ENCODE data around the gene MEX3A. TPM values are rescaled to one million over a fixed set of nuclear protein-coding genes. Genes with fewer than 3 reads are reported as not detected.

The MEX3A gene
- total RNA-seq, 1 experiment from 2014 or later, result 68.0 TPM

DNA sequence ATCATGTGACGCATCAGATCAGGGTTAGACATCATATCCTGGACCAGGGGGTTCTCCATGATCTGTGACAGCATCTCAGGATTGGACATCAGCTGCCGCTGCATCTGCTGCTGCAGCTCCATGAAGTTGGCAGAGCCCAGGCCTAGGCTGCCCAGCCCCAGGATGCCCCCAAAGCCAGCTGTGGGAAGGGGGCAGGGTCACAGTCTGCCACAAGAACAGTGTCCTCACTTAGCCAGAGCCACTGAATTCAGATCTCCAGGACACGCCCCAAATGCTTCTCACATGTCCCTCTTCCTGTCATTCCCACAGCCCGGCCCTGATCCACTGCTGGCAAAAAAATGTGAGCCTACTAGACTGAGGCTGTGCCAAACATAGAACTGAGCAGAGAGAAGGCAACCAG lies 31.9 kb downstream of the MEX3A start:
- Histone ChIP-seq H3K79me1 (ENCODE audit: insufficient read depth, low read depth, low read length, poor library complexity, severe bottlenecking) (peaks cover 4% of the 10 kb centered on the region), H2BK5ac (ENCODE audit: insufficient read length, low read length) (no peak overlapping the region), H4K20me1 (ENCODE audit: control insufficient read depth, insufficient read depth, insufficient read length) (no peaks in the 10 kb centered on the region), H2BK12ac (ENCODE audit: insufficient read length, low read depth, low read length) (no peak overlapping the region), H3K56ac (ENCODE audit: insufficient read length, low read depth, low read length) (no peak overlapping the region), H2BK15ac (ENCODE audit: low read depth, low read length) (no peak overlapping the region), H2AFZ (ENCODE audit: low read length) (no peak overlapping the region), H3K27ac (ENCODE audit: insufficient read length, low read depth, low read length) (no peak overlapping the region), H3K14ac (ENCODE audit: insufficient read depth, low read length) (no peak overlapping the region), H3K23ac (ENCODE audit: insufficient read length, low read depth, low read length) (no peak overlapping the region), H3K9me3 (ENCODE audit: control insufficient read depth, low read depth, low read length) (no peaks in the 10 kb centered on the region), H3K79me2 (ENCODE audit: insufficient read depth, low read length) (no peaks in the 10 kb centered on the region; the same call in 1 of the 2 replicates), H2AK5ac (ENCODE audit: insufficient read length, low read length) (no peak overlapping the region), H3K23me2 (ENCODE audit: insufficient read length, low read depth, low read length, poor library complexity, severe bottlenecking) (peaks cover 9% of the 10 kb centered on the region), H3K4me2 (ENCODE audit: insufficient read depth, insufficient read length, low read length) (no peak overlapping the region), H4K91ac (ENCODE audit: insufficient read length, low read depth, low read length) (no peak overlapping the region), H3K27me3 (ENCODE audit: insufficient read depth, low read length) (no peaks in the 10 kb centered on the region), H2BK20ac (ENCODE audit: low read depth, low read length, poor library complexity, severe bottlenecking) (no peak overlapping the region), H3K4me1 (ENCODE audit: insufficient read depth, low read length) (no peaks in the 10 kb centered on the region), H4K8ac (replicated peaks; ENCODE audit: insufficient read length, low read depth, low read length) (no peak overlapping the region), H3T11ph (ENCODE audit: low read length) (no peak overlapping the region), H3K9ac (ENCODE audit: extremely low read depth, insufficient read length, low read length) (no peak overlapping the region), H4K5ac (ENCODE audit: insufficient read length, low read depth, low read length) (no peak overlapping the region), H2BK120ac (ENCODE audit: low read depth, low read length, poor library complexity, severe bottlenecking) (no peak overlapping the region), H3K18ac (ENCODE audit: insufficient read length, low read depth, low read length) (no peak overlapping the region), H3K4ac (ENCODE audit: low read depth, low read length) (no peak overlapping the region)
- Mint-ChIP-seq H3K9me3 (no peaks in the 10 kb centered on the region), H3K36me3 (ENCODE audit: insufficient read depth in 1 of 3, low read depth in 3 of 3) (peaks cover 10 to 42% (median 41%) of the 10 kb centered on the region in 3 experiments), H3K4me3 (no peak overlapping the region), H3K27me3 (ENCODE audit: low read depth) (no peaks in the 10 kb centered on the region), H3K4me1 (peaks cover 13 to 15% of the 10 kb centered on the region in 2 experiments), H3K27ac (no peak overlapping the region)
- WGBS (ENCODE audit: extremely low coverage, insufficient read length, low lambda C conversion rate), result no CpG with 5 or more reads among the region's 4 CpGs
- DNase-seq, result no peak
- TF ChIP-seq, protein P1, sequence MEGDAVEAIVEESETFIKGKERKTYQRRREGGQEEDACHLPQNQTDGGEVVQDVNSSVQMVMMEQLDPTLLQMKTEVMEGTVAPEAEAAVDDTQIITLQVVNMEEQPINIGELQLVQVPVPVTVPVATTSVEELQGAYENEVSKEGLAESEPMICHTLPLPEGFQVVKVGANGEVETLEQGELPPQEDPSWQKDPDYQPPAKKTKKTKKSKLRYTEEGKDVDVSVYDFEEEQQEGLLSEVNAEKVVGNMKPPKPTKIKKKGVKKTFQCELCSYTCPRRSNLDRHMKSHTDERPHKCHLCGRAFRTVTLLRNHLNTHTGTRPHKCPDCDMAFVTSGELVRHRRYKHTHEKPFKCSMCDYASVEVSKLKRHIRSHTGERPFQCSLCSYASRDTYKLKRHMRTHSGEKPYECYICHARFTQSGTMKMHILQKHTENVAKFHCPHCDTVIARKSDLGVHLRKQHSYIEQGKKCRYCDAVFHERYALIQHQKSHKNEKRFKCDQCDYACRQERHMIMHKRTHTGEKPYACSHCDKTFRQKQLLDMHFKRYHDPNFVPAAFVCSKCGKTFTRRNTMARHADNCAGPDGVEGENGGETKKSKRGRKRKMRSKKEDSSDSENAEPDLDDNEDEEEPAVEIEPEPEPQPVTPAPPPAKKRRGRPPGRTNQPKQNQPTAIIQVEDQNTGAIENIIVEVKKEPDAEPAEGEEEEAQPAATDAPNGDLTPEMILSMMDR (conservative IDR thresholded peaks at IDR 0.05), result no peak

Measured in H9 (cell line).